HCT116 (cell line): ENCODE measurements around the gene PTPN23. TPM values are rescaled to one million over a fixed set of nuclear protein-coding genes. Genes with fewer than 3 reads are reported as not detected.

Experiments
- ATAC-seq: fragments of 200-7000 bp; cut with Tn5 transposase; 2 replicates; pipeline ENCODE4 v1.9.1; 2020; ENCODE audit warnings: mild to moderate bottlenecking, moderate library complexity
- BruUV-seq: library from RNA; stranded (reverse); fragments of 400-500 nt; replicated peaks from 2 replicates; lab custom pipeline; 2021; lab: Mats Ljungman, UMichigan
- CTCF ChIA-PET: fragments of 300-600 bp; sonication (Branson Sonifier 250); formaldehyde crosslinking; loops from one replicate; lab custom pipeline; 2021; ENCODE audit warnings: antibody characterized with exemption; lab: Charles Lee
- POLR2A ChIA-PET: fragments of 300-600, 350-600 bp; sonication (Branson Sonifier 250); formaldehyde crosslinking; loops from one replicate; lab custom pipeline; 2021; ENCODE audit warnings: antibody characterized with exemption; lab: Charles Lee
- RAD21 ChIA-PET, 2 experiments: fragments of 300-600 bp; sonication (Branson Sonifier 250); formaldehyde crosslinking; loops; one replicate each; lab custom pipeline; 2023; ENCODE audit warnings: low total read pairs in 2 of 2; ENCODE audit not compliant: uncharacterized antibody in 2 of 2, unreplicated experiment in 2 of 2, low non-redundant PET in 1 of 2; lab: Charles Lee
- DNase-seq: peaks from one replicate; pipeline ENCODE4 v3.0.0-alpha.2; 2010; ENCODE audit warnings: low read depth, low spot score
- H2AFZ ChIP-seq: fragments of 200-600 bp; shearing (Covaris generic), sonication (generic); 2 replicates; pipeline ENCODE4 v1.6.1; 2017; ENCODE audit warnings: low read depth, mixed run types, mixed read lengths, antibody characterized with exemption, low read length; ENCODE audit not compliant: poor library complexity, severe bottlenecking
- H3K27ac ChIP-seq: 2 replicates; pipeline ENCODE4 v1.5.1; 2012; ENCODE audit warnings: low read depth, low read length
- H3K27me3 ChIP-seq: fragments of 200-600 bp; sonication (generic); 2 replicates; pipeline ENCODE4 v1.6.1; 2016; ENCODE audit warnings: mixed run types, low read length, mixed read lengths; ENCODE audit not compliant: insufficient read depth
- H3K36me3 ChIP-seq, 2 experiments: fragments of 200-500 bp in 1 of 2; fragments of 200-600 bp in 1 of 2; sonication (Bioruptor generic) in 1 of 2; sonication (generic) in 1 of 2; 2 replicates each; pipeline versions ENCODE4 v1.5.1 to v1.6.1; 2014 to 2016; ENCODE audit warnings: low read length in 2 of 2, inconsistent platforms in 1 of 2, mixed read lengths in 1 of 2, mixed run types in 1 of 2; ENCODE audit not compliant: insufficient read depth in 2 of 2, control insufficient read depth in 1 of 2
- H3K4me1 ChIP-seq, 2 experiments: fragments of 200-600 bp in 1 of 2; sonication (generic) in 1 of 2; 2 replicates each; pipeline versions ENCODE4 v1.5.1 to v1.6.1; 2012 to 2017; ENCODE audit warnings: low read length in 2 of 2, inconsistent platforms in 1 of 2, mild to moderate bottlenecking in 1 of 2, mixed read lengths in 1 of 2, mixed run types in 1 of 2, moderate library complexity in 1 of 2; ENCODE audit not compliant: insufficient read depth in 2 of 2, control insufficient read depth in 1 of 2
- H3K4me2 ChIP-seq: fragments of 200-600 bp; sonication (generic); 2 replicates; pipeline ENCODE4 v1.6.1; 2017; ENCODE audit warnings: mixed run types, low read length, mixed read lengths
- H3K4me3 ChIP-seq, 2 experiments: fragments of 200-600 bp in 1 of 2; sonication (generic) in 1 of 2; replicated peaks in 1 of 2; 2 replicates each; pipeline ENCODE4 v1.5.1; 2011 to 2016; ENCODE audit warnings: low read length in 2 of 2, control low read depth in 1 of 2, low read depth in 1 of 2, mild to moderate bottlenecking in 1 of 2, mixed read lengths in 1 of 2, mixed run types in 1 of 2
- H3K79me2 ChIP-seq: fragments of 200-600 bp; sonication (generic); 2 replicates; pipeline ENCODE4 v1.6.1; 2017; ENCODE audit warnings: mild to moderate bottlenecking, mixed run types, low read length, moderate library complexity, mixed read lengths; ENCODE audit not compliant: insufficient read depth
- H3K9ac ChIP-seq: fragments of 200-600 bp; sonication (generic); 2 replicates; pipeline ENCODE4 v1.6.1; 2016; ENCODE audit warnings: low read length, mixed read lengths
- H3K9me2 ChIP-seq: fragments of 200-600 bp; sonication (generic), shearing (Covaris generic); 2 replicates; pipeline ENCODE4 v1.6.1; 2017; ENCODE audit warnings: mixed run types, mild to moderate bottlenecking, moderate library complexity; ENCODE audit not compliant: insufficient read depth
- H3K9me3 ChIP-seq, 2 experiments: fragments of 200-500 bp in 1 of 2; fragments of 200-600 bp in 1 of 2; sonication (Bioruptor generic) in 1 of 2; sonication (generic) in 1 of 2; 2 replicates each; pipeline ENCODE4 v1.6.1; 2014 to 2017; ENCODE audit warnings: low read length in 2 of 2, mixed read lengths in 2 of 2, inconsistent platforms in 1 of 2, low read depth in 1 of 2, mild to moderate bottlenecking in 1 of 2, mixed run types in 1 of 2, moderate library complexity in 1 of 2; ENCODE audit not compliant: control insufficient read depth in 1 of 2, insufficient read depth in 1 of 2
- H4K20me1 ChIP-seq: fragments of 200-600 bp; sonication (generic), shearing (Covaris generic); 2 replicates; pipeline ENCODE4 v1.6.1; 2017; ENCODE audit warnings: mixed run types, mild to moderate bottlenecking, moderate library complexity; ENCODE audit not compliant: insufficient read depth
- ATF3 ChIP-seq: IDR thresholded peaks from 2 replicates; pipeline ENCODE4 v1.6.1; 2012
- EZH2phosphoT487 ChIP-seq: fragments of 200-600 bp; IDR thresholded peaks from 2 replicates; pipeline ENCODE4 v1.6.1; 2018; ENCODE audit warnings: antibody characterized with exemption, borderline replicate concordance
- FOSL1 ChIP-seq: IDR thresholded peaks from 2 replicates; pipeline ENCODE4 v1.6.1; 2012; ENCODE audit warnings: low read depth
- JUND ChIP-seq: IDR thresholded peaks from 2 replicates; pipeline ENCODE4 v1.6.1; 2012
- SRF ChIP-seq: IDR thresholded peaks from 2 replicates; pipeline ENCODE4 v1.6.1; 2012; ENCODE audit warnings: low read depth
- YY1 ChIP-seq: IDR thresholded peaks from 2 replicates; pipeline ENCODE4 v1.6.1; 2011; ENCODE audit warnings: low read length, low read depth, moderate library complexity, mild to moderate bottlenecking; ENCODE audit not compliant: insufficient replicate concordance; ENCODE audit errors: extremely low read depth
- ZFX ChIP-seq: fragments of 450-650 bp; IDR thresholded peaks from 2 replicates; pipeline ENCODE4 v1.6.1; 2017
- intact Hi-C: fragments of 100-400 bp; cut with micrococcal nuclease; formaldehyde crosslinking; loops from 2 replicates; pipeline ENCODE4 v1.10.0; 2022
- total RNA-seq: library from RNA; stranded (reverse); gene quantifications from one replicate; pipeline ENCODE4 v1.2.1, GENCODE V29; 2021; ENCODE audit not compliant: unreplicated experiment
- TF ChIP-seq, protein P1 (sequence below): IDR thresholded peaks from 2 replicates; pipeline ENCODE4 v1.6.1; 2012
- TF ChIP-seq, protein P2 (sequence below): IDR thresholded peaks from 2 replicates; pipeline ENCODE4 v1.6.1; 2011; ENCODE audit warnings: mild to moderate bottlenecking, low read length, moderate library complexity; ENCODE audit not compliant: insufficient replicate concordance; ENCODE audit errors: extremely low read depth

PTPN23 gene
- total RNA-seq, 1 experiment from 2014 or later: 56.5 TPM

GRCh38 chr3:47343471-47343971, 37.3 kb upstream of the PTPN23 start:
- Histone ChIP-seq H3K27me3 (no peaks in the 10 kb centered on the region), H3K27ac (no peak overlapping the region), H4K20me1 (no peaks in the 10 kb centered on the region), H3K9ac (no peak overlapping the region), H3K36me3 (peaks cover 0 to 9% of the 10 kb centered on the region in 2 experiments; a peak in 1 of 4 replicates), H3K9me2 (no peaks in the 10 kb centered on the region), H3K4me2 (no peak overlapping the region), H2AFZ (no peak overlapping the region), H3K4me1 (no peaks in the 10 kb centered on the region), H3K4me3 (no peak overlapping the region), H3K9me3 (no peaks in the 10 kb centered on the region), H3K79me2 (no peaks in the 10 kb centered on the region)
- DNase-seq (no peak), ATAC-seq (no peak)
- TF ChIP-seq, protein P1, sequence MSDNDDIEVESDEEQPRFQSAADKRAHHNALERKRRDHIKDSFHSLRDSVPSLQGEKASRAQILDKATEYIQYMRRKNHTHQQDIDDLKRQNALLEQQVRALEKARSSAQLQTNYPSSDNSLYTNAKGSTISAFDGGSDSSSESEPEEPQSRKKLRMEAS: no peak
- no peak for TF ChIP-seq YY1
- TF ChIP-seq, protein P2, sequence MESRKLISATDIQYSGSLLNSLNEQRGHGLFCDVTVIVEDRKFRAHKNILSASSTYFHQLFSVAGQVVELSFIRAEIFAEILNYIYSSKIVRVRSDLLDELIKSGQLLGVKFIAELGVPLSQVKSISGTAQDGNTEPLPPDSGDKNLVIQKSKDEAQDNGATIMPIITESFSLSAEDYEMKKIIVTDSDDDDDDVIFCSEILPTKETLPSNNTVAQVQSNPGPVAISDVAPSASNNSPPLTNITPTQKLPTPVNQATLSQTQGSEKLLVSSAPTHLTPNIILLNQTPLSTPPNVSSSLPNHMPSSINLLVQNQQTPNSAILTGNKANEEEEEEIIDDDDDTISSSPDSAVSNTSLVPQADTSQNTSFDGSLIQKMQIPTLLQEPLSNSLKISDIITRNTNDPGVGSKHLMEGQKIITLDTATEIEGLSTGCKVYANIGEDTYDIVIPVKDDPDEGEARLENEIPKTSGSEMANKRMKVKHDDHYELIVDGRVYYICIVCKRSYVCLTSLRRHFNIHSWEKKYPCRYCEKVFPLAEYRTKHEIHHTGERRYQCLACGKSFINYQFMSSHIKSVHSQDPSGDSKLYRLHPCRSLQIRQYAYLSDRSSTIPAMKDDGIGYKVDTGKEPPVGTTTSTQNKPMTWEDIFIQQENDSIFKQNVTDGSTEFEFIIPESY: no peak
- TF ChIP-seq SRF: no peak
- TF ChIP-seq FOSL1: no peak
- TF ChIP-seq EZH2phosphoT487: no peak
- no peak for TF ChIP-seq ZFX
- TF ChIP-seq ATF3: no peak
- no peak for TF ChIP-seq JUND
- intact Hi-C loops: no loop called here
- BruUV-seq: no TSS peak
- ChIA-PET RAD21 (no interaction called here), POLR2A (no interaction called here), CTCF (interaction anchor here (1.6 kb wide), 1 partner anchor 19 kb away, joined by 4 read pairs; no protein-coding TSS in a partner anchor)
